ENCODE results near the gene ANAPC16.

Gene ANAPC16

GRCh38 chr10:72226418-72227027 lies 10.7 kb downstream of the ANAPC16 start:
- TF ChIP-seq, protein P1, sequence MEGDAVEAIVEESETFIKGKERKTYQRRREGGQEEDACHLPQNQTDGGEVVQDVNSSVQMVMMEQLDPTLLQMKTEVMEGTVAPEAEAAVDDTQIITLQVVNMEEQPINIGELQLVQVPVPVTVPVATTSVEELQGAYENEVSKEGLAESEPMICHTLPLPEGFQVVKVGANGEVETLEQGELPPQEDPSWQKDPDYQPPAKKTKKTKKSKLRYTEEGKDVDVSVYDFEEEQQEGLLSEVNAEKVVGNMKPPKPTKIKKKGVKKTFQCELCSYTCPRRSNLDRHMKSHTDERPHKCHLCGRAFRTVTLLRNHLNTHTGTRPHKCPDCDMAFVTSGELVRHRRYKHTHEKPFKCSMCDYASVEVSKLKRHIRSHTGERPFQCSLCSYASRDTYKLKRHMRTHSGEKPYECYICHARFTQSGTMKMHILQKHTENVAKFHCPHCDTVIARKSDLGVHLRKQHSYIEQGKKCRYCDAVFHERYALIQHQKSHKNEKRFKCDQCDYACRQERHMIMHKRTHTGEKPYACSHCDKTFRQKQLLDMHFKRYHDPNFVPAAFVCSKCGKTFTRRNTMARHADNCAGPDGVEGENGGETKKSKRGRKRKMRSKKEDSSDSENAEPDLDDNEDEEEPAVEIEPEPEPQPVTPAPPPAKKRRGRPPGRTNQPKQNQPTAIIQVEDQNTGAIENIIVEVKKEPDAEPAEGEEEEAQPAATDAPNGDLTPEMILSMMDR (IDR thresholded peaks at IDR 0.05; ENCODE audit: low read depth, low read length): no peak
- no peak for TF ChIP-seq EZH2phosphoT487 (IDR thresholded peaks at IDR 0.05; ENCODE audit: low read depth)
- H3K9me3 ChIP-seq (ENCODE audit: insufficient read depth, low read length): no peaks in the 10 kb centered on the region
- no peaks in the 10 kb centered on the region for H3K27me3 ChIP-seq (ENCODE audit: low read depth, low read length)
- H2AFZ ChIP-seq (ENCODE audit: low read depth, low read length): no peak overlapping the region
- H3K4me2 ChIP-seq (ENCODE audit: low read length): no peak overlapping the region
- no peak overlapping the region for H3K27ac ChIP-seq (ENCODE audit: low read length)
- H3K4me1 ChIP-seq (ENCODE audit: low read length): peaks cover 14% of the 10 kb centered on the region
- H3K4me3 ChIP-seq (ENCODE audit: low read length): no peak overlapping the region
- no peaks in the 10 kb centered on the region for H3K79me2 ChIP-seq (ENCODE audit: low read length)
- H4K20me1 ChIP-seq (ENCODE audit: insufficient read depth, low read length): no peaks in the 10 kb centered on the region; the same call in 1 of the 2 replicates
- H3K36me3 ChIP-seq (replicated peaks; ENCODE audit: low read depth, low read length): peaks cover 3% of the 10 kb centered on the region
- no peak overlapping the region for H3K9ac ChIP-seq (ENCODE audit: low read length)

GRCh38 chr10:72227826-72228225 lies 12.0 kb downstream of the ANAPC16 start:
- no peak overlapping the region for H3K4me3 ChIP-seq (ENCODE audit: low read length)
- H3K27ac ChIP-seq (ENCODE audit: low read length): no peak overlapping the region
- H3K79me2 ChIP-seq (ENCODE audit: low read length): no peaks in the 10 kb centered on the region
- H3K9ac ChIP-seq (ENCODE audit: low read length): no peak overlapping the region
- no peaks in the 10 kb centered on the region for H3K27me3 ChIP-seq (ENCODE audit: low read depth, low read length)
- peaks cover 11% of the 10 kb centered on the region for H3K4me1 ChIP-seq (ENCODE audit: low read length)
- no peaks in the 10 kb centered on the region; the same call in 1 of the 2 replicates for H4K20me1 ChIP-seq (ENCODE audit: insufficient read depth, low read length)
- H3K9me3 ChIP-seq (ENCODE audit: insufficient read depth, low read length): no peaks in the 10 kb centered on the region
- H3K36me3 ChIP-seq (replicated peaks; ENCODE audit: low read depth, low read length): peaks cover 3% of the 10 kb centered on the region
- TF ChIP-seq EZH2phosphoT487 (IDR thresholded peaks at IDR 0.05; ENCODE audit: low read depth): no peak
- TF ChIP-seq, protein P1 (IDR thresholded peaks at IDR 0.05; ENCODE audit: low read depth, low read length): no peak
- no peak overlapping the region for H3K4me2 ChIP-seq (ENCODE audit: low read length)
- no peak overlapping the region for H2AFZ ChIP-seq (ENCODE audit: low read depth, low read length)

GRCh38 chr10:72228318-72228751 lies 12.5 kb downstream of the ANAPC16 start:
- Histone ChIP-seq H3K27me3 (ENCODE audit: low read depth, low read length) (no peaks in the 10 kb centered on the region), H3K9me3 (ENCODE audit: insufficient read depth, low read length) (no peaks in the 10 kb centered on the region), H4K20me1 (ENCODE audit: insufficient read depth, low read length) (no peaks in the 10 kb centered on the region; the same call in 1 of the 2 replicates), H3K4me3 (ENCODE audit: low read length) (no peak overlapping the region), H3K9ac (ENCODE audit: low read length) (no peak overlapping the region), H3K36me3 (replicated peaks; ENCODE audit: low read depth, low read length) (peaks cover 3% of the 10 kb centered on the region), H3K79me2 (ENCODE audit: low read length) (no peaks in the 10 kb centered on the region), H2AFZ (ENCODE audit: low read depth, low read length) (no peak overlapping the region), H3K4me2 (ENCODE audit: low read length) (no peak overlapping the region), H3K4me1 (ENCODE audit: low read length) (peaks cover 8% of the 10 kb centered on the region), H3K27ac (ENCODE audit: low read length) (no peak overlapping the region)
- TF ChIP-seq, protein P1 (IDR thresholded peaks at IDR 0.05; ENCODE audit: low read depth, low read length): no peak
- TF ChIP-seq EZH2phosphoT487 (IDR thresholded peaks at IDR 0.05; ENCODE audit: low read depth): no peak

GRCh38 chr10:72229261-72230251 lies 13.7 kb downstream of the ANAPC16 start:
- peaks cover 5% of the 10 kb centered on the region for H3K36me3 ChIP-seq (replicated peaks; ENCODE audit: low read depth, low read length)

More at GRCh38 chr10:72229261-72230251, 13.7 kb downstream of the ANAPC16 start:
- Histone ChIP-seq H3K4me3 (ENCODE audit: low read length) (no peak overlapping the region), H2AFZ (ENCODE audit: low read depth, low read length) (no peak overlapping the region), H3K27me3 (ENCODE audit: low read depth, low read length) (no peaks in the 10 kb centered on the region), H4K20me1 (ENCODE audit: insufficient read depth, low read length) (no peaks in the 10 kb centered on the region; the same call in 1 of the 2 replicates), H3K27ac (ENCODE audit: low read length) (no peak overlapping the region), H3K79me2 (ENCODE audit: low read length) (no peaks in the 10 kb centered on the region), H3K4me1 (ENCODE audit: low read length) (no peaks in the 10 kb centered on the region), H3K4me2 (ENCODE audit: low read length) (no peak overlapping the region), H3K9ac (ENCODE audit: low read length) (no peak overlapping the region), H3K9me3 (ENCODE audit: insufficient read depth, low read length) (no peaks in the 10 kb centered on the region)
- TF ChIP-seq, protein P1 (IDR thresholded peaks at IDR 0.05; ENCODE audit: low read depth, low read length): no peak
- no peak for TF ChIP-seq EZH2phosphoT487 (IDR thresholded peaks at IDR 0.05; ENCODE audit: low read depth)

Measured in OCI-LY3 (cell line).